Endothelial cell of hepatic sinusoid (primary cell): ENCODE results near the gene ZCCHC10.
"Not testable (repeated sequence)": the region's sequence is repeated elsewhere in the genome, so short reads cannot be mapped to it uniquely, and the experiment has no call there.

ENCODE experiments used
- in situ Hi-C: cut with HindIII; loops from 2 replicates; pipeline ENCODE4 v1.10.0; 2017; ENCODE audit warnings: low sequenced_read_pairs

Gene ZCCHC10

GRCh38 chr5:132979976-132980375, 46.4 kb downstream of the ZCCHC10 start:
- in situ Hi-C loops: no loop called here

DNA sequence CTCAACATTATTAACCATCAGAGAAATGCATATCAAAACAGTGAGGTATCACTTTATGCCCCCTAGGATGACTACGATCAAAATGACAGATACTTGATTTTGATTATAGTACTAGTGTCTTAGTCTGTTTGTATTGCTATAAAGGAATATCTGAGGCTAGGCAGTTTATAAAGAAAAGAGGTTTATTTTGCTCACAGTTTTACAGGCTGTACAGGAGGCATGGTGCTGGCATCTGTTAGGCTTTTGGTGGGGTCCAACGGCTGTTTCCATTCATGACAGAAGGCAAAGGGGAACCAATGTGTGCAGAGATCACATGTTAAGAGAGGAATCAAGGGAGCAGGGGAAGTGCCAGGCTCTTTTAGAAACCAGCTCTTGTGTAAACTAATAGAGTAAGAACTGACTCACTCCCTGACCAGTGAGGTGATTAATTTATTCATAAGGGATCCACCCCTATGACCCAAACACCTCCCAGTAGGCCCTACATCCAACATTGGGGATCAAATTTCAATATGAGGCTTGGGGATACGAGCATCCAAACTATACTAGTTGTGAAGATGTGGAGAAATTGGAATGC, 46.9 kb downstream of the ZCCHC10 start:
- in situ Hi-C loops: no loop called here

- in situ Hi-C loops: no loop called here
Measured at GRCh38 chr5:132976852-132977251, 49.5 kb downstream of the ZCCHC10 start.

DNA sequence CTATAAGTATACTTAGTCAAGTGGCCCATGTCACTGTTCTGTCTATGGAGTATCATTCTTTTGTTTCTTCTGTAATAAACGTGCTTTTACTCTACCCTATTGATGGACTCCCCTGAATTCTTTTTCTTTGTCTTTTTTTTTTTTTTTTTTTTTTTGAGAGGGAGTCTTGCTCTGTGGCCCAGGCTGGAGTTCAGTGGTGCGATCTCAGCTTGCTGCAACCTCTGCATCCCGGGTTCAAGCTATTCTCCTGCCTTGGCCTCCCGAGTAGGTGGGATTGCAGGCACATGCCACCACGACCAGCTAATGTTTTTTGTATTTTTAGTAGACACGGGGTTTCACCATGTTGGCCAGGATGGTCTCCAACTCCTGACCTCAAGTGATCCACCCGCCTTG, 53.9 kb downstream of the ZCCHC10 start:
- in situ Hi-C loops: not testable (repeated sequence)

DNA sequence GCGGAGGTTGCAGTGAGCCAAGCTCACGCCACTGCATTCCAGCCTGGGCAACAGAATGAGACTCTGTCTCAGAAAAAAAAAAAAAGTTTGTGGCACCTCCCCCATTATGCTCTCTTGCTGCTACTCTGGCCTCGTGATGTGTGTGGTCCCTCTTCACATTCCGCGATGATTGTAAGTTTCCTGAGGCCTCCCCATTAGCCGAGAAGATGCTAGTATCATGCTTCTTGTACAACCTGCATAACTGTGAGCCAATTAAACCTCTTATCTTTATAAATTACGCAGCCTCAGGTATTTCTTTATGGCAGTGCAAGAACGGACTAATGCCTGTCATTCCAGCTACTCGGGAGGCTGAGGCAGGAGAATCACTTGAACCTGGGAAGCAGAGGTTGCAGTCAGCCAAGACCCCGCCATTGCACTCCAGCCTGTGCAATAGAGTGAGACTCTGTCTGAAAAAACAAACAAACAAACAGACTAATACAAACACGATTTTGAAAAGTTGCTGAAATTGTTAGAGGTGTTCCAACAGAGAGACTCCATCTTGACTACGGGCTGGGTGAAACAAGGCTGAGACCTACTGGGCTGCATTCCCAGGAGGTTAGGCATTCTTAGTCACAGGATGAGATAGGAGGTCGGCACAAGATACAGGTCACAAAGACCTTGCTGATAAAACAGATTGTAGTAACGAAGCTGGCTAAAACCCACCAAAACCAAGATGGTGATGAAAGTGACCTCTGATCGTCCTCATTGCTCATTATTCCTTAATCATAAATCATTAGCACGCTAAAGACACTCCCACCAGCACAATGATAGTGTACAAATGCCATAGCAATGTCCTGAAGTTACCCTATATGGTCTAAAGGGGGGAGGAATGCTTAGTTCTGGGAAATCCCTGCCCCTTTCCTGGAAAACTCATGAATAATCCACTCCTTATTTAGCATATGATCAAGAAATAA, 54.6 kb downstream of the ZCCHC10 start:
- in situ Hi-C loops: no loop called here

GRCh38 chr5:132965120-132965519, 61.2 kb downstream of the ZCCHC10 start:
- in situ Hi-C loops: no loop called here

- in situ Hi-C loops: loop anchor here (5.0 kb wide), 1 partner anchor 44 kb away; no protein-coding TSS in a partner anchor
Measured at GRCh38 chr5:132963171-132964104, 62.9 kb downstream of the ZCCHC10 start, which contains the start of gene AFF4. Gene AFF4, minus strand, starts transcription at chr5:132963634. Its CDS starts 26,445 bp downstream, at chr5:132937189.

GRCh38 chr5:132962429-132963021, 63.8 kb downstream of the ZCCHC10 start:
- in situ Hi-C loops: loop anchor here (5.0 kb wide), 1 partner anchor 45 kb away; no protein-coding TSS in a partner anchor

DNA sequence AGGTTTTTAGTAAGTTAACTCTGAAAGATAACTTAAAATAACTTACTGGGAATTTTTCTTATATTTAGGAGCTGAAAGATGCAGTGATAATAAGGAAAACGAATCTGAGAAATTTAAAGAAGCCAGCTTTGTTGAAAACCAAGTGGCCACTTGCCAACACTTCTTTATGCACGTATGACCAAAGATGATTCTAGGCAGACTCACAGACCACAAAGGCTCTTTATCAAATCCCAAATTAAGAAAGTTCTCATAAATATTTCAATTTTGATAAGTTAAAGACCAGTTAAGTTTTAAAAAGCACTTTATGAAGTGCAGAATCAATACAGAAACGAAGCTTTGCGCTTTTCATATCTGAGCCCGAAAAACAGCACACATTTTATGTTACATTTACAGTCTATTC, 64.5 kb downstream of the ZCCHC10 start:
- in situ Hi-C loops: loop anchor here (5.0 kb wide), 1 partner anchor 45 kb away; no protein-coding TSS in a partner anchor

GRCh38 chr5:132961123-132961815, 65.1 kb downstream of the ZCCHC10 start:
- in situ Hi-C loops: loop anchor here (5.0 kb wide), 1 partner anchor 46 kb away; no protein-coding TSS in a partner anchor

GRCh38 chr5:132956166-132956799, 70.1 kb downstream of the ZCCHC10 start:
- in situ Hi-C loops: not testable (repeated sequence)

GRCh38 chr5:132953710-132954109, 72.6 kb downstream of the ZCCHC10 start:
- in situ Hi-C loops: no loop called here

GRCh38 chr5:132952829-132953228, 73.5 kb downstream of the ZCCHC10 start:
- in situ Hi-C loops: no loop called here

DNA sequence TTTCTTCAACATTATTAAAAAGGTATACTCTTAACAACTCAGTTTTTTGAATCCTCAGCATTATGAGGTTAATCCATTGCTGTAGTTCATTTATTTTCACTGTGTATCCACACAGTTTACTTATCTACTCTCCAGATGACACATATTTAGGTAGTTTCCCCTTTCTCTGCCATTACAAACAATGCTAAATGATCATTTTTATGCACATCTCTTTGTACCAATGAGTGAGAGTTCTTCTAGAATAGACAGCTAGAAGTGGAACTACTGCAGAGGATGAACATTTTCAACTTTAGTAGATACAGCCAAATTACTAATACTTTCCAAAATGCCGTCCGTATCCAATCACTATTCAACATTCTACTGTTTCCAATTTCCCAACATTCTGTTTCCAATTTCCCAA, 74.5 kb downstream of the ZCCHC10 start:
- in situ Hi-C loops: no loop called here

- in situ Hi-C loops: no loop called here
Measured at GRCh38 chr5:132949136-132949535, 77.2 kb downstream of the ZCCHC10 start.

GRCh38 chr5:132947671-132948070, 78.7 kb downstream of the ZCCHC10 start:
- in situ Hi-C loops: no loop called here
